ENCODE measurements around the gene CXXC5.

DNA sequence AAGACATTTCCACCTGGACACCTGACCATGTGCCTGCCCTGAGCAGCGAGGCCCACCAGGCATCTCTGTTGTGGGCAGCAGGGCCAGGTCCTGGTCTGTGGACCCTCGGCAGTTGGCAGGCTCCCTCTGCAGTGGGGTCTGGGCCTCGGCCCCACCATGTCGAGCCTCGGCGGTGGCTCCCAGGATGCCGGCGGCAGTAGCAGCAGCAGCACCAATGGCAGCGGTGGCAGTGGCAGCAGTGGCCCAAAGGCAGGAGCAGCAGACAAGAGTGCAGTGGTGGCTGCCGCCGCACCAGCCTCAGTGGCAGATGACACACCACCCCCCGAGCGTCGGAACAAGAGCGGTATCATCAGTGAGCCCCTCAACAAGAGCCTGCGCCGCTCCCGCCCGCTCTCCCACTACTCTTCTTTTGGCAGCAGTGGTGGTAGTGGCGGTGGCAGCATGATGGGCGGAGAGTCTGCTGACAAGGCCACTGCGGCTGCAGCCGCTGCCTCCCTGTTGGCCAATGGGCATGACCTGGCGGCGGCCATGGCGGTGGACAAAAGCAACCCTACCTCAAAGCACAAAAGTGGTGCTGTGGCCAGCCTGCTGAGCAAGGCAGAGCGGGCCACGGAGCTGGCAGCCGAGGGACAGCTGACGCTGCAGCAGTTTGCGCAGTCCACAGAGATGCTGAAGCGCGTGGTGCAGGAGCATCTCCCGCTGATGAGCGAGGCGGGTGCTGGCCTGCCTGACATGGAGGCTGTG is 32.4 kb downstream of the CXXC5 start:
- TF ChIP-seq, protein P1, sequence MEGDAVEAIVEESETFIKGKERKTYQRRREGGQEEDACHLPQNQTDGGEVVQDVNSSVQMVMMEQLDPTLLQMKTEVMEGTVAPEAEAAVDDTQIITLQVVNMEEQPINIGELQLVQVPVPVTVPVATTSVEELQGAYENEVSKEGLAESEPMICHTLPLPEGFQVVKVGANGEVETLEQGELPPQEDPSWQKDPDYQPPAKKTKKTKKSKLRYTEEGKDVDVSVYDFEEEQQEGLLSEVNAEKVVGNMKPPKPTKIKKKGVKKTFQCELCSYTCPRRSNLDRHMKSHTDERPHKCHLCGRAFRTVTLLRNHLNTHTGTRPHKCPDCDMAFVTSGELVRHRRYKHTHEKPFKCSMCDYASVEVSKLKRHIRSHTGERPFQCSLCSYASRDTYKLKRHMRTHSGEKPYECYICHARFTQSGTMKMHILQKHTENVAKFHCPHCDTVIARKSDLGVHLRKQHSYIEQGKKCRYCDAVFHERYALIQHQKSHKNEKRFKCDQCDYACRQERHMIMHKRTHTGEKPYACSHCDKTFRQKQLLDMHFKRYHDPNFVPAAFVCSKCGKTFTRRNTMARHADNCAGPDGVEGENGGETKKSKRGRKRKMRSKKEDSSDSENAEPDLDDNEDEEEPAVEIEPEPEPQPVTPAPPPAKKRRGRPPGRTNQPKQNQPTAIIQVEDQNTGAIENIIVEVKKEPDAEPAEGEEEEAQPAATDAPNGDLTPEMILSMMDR (IDR thresholded peaks at IDR 0.05; ENCODE audit: insufficient read depth, low read depth, low read length) = no peak
- no peak for TF ChIP-seq EZH2 (IDR thresholded peaks at IDR 0.05; ENCODE audit: insufficient read depth, low read length)
